Retina (tissue), 1 donor: ENCODE data around the gene NEK3.
"Not testable (repeated sequence)": the region's sequence is repeated elsewhere in the genome, so short reads cannot be mapped to it uniquely, and the experiment has no call there.

ENCODE experiments used
- DNase-seq: peaks from one replicate; pipeline ENCODE4 v3.0.0-alpha.2; 2016

NEK3 gene, protein sequence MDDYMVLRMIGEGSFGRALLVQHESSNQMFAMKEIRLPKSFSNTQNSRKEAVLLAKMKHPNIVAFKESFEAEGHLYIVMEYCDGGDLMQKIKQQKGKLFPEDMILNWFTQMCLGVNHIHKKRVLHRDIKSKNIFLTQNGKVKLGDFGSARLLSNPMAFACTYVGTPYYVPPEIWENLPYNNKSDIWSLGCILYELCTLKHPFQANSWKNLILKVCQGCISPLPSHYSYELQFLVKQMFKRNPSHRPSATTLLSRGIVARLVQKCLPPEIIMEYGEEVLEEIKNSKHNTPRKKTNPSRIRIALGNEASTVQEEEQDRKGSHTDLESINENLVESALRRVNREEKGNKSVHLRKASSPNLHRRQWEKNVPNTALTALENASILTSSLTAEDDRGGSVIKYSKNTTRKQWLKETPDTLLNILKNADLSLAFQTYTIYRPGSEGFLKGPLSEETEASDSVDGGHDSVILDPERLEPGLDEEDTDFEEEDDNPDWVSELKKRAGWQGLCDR

GRCh38 chr13:52159159-52159982 lies at the start of gene NEK3:
Gene NEK3, minus strand, starts transcription at chr13:52159597. Its CDS starts 3,406 bp downstream, at chr13:52156191.
- DNase-seq = peak; percentile 92

GRCh38 chr13:52208384-52208783 lies 49.0 kb upstream of the NEK3 start:
- DNase-seq = not testable (repeated sequence)

DNA sequence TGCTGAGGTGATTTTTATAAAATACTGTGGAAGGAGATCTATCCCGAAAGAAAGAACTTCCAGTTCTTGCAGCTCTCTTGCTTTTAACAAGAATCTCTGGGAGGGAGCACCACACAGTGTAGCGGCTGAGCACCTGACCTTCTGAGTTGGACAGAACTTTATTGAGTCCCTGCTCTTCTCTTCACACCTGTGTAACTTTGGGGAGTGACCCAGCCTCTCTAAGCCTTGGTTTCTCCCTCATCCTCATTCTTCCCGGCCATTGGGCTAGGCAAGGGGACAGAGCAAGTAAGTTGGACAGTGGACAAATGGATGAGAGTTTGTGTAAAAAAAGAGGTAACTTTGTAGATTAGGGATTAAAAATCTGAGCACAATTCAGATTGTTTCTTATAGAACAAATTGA lies 48.5 kb upstream of the NEK3 start:
- not testable (repeated sequence) for DNase-seq

- DNase-seq = not testable (repeated sequence)
These were observed 47.9 kb upstream of the NEK3 start for GRCh38 chr13:52207337-52207736.

DNA sequence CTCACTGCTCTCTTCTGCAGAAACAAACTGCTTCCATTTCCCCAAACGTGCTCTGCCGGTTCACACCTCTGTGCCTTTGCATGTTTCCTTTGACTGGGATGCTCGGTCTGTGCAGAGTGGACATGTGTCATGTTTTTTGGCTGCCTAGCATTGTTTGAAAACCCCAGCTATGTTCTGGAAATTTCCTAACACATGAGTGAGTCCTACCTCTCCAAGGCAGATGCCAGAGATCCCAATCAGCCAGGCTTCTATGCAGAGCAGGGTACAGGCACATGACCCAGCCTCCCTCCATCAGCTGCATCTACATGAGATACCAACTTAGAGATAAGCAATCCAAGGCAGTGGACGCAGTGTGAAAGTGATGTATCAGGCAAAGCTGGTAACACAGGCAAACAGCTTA lies 45.1 kb upstream of the NEK3 start:
- not testable (repeated sequence) for DNase-seq

DNA sequence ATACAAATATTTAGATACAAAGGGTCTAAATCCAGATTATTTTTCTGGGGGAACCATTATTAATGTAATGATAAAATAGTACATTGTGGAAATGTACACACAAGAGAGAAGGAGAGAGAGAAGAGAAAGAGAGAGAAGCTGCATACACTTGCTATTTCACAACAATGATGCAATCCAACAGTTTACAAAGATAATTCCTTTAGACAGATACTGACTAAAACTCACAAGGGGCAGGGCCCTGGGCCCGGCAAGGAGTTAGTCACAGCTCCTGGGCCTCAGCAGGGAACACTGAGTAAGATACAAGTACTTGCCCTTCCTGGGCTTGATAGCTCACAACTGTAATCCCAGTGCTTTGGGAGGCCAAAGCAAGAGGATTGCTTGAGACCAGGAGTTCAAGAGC lies 44.5 kb upstream of the NEK3 start:
- not testable (repeated sequence) for DNase-seq

GRCh38 chr13:52202506-52202905 lies 43.1 kb upstream of the NEK3 start:
- DNase-seq = not testable (repeated sequence)

GRCh38 chr13:52201439-52202193 lies 42.2 kb upstream of the NEK3 start:
- DNase-seq = peak; percentile 33

DNA sequence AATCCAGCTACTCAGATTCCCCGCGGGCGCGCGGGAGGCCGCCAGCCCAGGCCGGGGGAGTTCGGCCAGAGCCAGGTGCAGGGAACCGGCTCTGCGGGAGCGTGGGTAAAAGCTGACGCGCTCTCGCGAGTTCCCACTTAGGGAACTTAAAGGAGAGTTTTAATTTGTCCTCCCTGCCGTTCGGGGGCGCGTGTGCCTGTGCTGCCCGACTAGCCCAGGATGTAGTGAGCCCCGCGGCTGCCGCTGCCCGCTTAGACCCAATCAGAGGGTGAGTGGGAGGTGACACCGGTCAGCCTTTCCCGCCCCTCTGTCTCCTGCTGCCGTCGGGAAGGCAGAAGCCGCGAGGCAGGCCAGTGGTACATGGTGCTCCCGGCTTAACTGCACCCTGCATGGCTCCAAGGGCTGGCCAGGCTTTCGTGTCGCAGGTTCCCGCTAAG lies 36.0 kb upstream of the NEK3 start:
- DNase-seq = peak; percentile 67

DNA sequence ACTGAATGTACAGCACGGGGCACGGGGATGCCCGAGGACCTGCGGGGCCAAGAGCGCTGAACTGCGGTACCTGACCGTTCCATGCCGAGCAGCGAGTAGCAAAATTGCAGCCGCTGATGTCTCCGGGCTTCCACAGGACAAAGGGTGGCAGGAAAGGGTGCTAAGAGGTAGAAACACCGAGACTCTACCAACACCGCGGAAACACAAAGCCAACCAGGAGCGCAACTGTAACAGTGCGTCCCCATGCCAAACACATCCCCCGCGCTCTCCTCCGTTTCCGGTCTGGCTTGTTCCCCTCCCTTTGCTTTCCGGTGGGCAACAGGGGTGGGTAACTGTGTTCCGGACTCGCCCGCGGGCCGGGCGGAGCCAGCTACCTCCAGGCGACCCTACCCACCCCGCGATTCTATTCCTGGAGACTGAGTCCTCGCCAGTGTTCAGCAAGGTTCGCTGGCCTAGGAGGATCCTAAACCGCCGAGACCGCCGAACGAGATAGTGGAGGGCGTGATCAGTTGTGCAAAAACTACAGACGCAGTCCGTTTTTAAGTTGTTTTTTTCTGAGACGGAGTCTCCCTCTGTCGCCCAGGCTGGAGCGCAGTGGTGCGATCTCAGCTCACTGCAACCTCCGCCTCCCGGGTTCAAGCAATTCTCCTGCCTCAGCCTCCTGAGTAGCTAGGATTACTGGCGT lies 34.9 kb upstream of the NEK3 start:
- peak; percentile 95 for DNase-seq

GRCh38 chr13:52193587-52194183 lies 34.3 kb upstream of the NEK3 start:
- not testable (repeated sequence) for DNase-seq

- not testable (repeated sequence) for DNase-seq
These were observed 28.2 kb upstream of the NEK3 start for GRCh38 chr13:52187424-52188187.

GRCh38 chr13:52187029-52187423 lies 27.6 kb upstream of the NEK3 start:
- no peak for DNase-seq

- not testable (repeated sequence) for DNase-seq
These were observed 22.0 kb upstream of the NEK3 start for GRCh38 chr13:52181316-52181954.

DNA sequence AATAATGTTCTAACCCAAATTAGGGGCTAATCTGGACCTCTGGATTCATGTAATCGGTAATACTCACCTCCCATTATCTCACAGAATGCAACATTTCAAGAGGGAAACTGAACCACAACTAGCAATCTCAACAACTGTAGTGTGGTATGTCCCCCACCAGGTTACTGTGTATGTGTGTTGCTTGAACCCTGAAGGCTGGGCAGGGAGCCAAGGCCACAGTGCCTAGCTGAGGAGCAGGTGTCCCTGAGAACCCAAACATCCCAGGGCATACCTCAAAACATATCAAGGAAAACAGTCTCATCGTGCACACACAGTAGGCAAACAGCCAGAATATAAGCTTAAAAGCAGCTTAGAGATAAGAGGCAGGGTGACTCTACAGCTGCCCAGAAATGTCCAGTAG lies 20.5 kb upstream of the NEK3 start:
- DNase-seq = no peak

DNA sequence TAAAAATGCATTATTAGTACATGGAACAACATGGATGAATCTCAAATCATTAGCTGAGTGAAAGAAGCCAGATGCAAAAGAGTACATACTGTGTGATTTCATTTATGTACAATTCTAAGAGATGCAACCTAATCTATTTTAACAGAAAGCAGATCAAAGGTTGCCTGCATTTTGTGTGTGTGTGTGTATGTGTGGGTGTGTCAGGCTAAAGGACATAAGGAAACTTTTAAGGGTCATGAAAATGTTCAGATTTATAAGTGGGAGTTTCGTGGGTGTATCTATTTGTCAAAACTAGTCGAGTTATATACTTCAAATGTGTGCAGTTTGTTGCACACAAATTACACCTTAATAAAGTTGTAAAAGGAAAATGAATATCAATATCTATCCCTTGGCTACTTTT lies 17.9 kb upstream of the NEK3 start:
- DNase-seq = no peak

GRCh38 chr13:52173970-52174369 lies 14.6 kb upstream of the NEK3 start:
- DNase-seq = not testable (repeated sequence)

DNA sequence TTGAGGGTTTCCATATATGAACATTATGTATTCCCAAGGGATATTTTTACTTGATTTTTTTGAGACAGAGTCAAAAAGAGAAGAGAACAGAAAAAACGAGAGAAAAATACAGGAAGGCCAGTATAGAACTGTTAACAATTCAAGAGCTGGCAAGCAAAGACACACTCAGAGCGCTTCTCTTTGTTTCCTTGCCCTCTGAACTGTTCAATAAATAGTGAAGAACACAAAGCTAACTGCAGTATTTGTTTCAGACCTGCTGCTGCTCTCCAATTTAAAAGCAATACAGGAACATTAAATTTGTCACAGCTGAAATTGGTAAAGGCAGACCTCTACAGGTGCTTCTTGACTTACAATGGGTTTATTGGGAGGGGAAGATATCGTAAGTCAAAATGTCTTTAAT lies 14.0 kb upstream of the NEK3 start:
- DNase-seq = no peak

GRCh38 chr13:52171686-52172085 lies 12.3 kb upstream of the NEK3 start:
- DNase-seq = not testable (repeated sequence)

DNA sequence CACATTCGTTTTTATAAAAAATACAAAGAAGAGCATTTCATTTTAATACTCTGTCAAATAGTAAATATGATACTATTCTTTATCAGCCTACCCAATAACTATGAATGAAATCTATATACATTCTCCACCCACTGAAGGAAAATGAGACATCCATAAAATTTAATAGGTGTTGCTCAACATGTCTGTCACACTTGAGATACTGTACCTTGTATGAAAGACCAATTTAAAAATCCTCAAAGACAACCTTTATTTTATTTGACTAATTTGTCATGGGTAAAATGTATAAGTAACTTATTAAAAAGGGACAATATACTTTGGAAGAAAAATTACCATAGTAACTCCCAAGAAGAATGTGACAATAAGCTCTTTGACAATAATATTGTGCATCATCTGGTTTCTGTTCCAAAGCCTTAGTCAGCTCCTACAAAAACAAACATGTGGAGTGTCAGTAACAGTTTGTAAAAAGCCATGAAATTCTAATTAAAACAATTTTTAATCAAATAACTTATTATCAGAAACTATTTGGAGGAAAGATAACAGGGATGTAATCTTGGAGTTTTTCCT lies 11.5 kb upstream of the NEK3 start:
- not testable (repeated sequence) for DNase-seq
